Jurkat, Clone E6-1 (cell line): ENCODE measurements around the gene SWT1.

Source experiments
- DNase-seq: peaks from one replicate; pipeline ENCODE4 v3.0.0-alpha.2; 2011; ENCODE audit warnings: low read depth, low spot score
- H3K4me3 ChIP-seq: 2 replicates; pipeline ENCODE4 v1.5.1; 2011; ENCODE audit warnings: mild to moderate bottlenecking, low read length, control low read depth, moderate library complexity

SWT1 gene

GRCh38 chr1:185271921-185272320, 115.0 kb downstream of the SWT1 start:
- DNase-seq: no peak
- H3K4me3 ChIP-seq: no peak overlapping the region

- no peak overlapping the region for H3K4me3 ChIP-seq
- no peak for DNase-seq
Observed at GRCh38 chr1:185279571-185279970, 122.6 kb downstream of the SWT1 start.

- H3K4me3 ChIP-seq: no peak overlapping the region
- no peak for DNase-seq
Observed at GRCh38 chr1:185280589-185280988, 123.6 kb downstream of the SWT1 start.

- no peak overlapping the region for H3K4me3 ChIP-seq
- peak; percentile 59 for DNase-seq
Observed at GRCh38 chr1:185281245-185281644, 124.3 kb downstream of the SWT1 start.

GRCh38 chr1:185284116-185284515, 127.1 kb downstream of the SWT1 start:
- no peak overlapping the region for H3K4me3 ChIP-seq
- DNase-seq: no peak

GRCh38 chr1:185284533-185285276, 127.7 kb downstream of the SWT1 start:
- DNase-seq: no peak

GRCh38 chr1:185287451-185287850, 130.5 kb downstream of the SWT1 start:
- H3K4me3 ChIP-seq: no peak overlapping the region
- DNase-seq: no peak

More at GRCh38 chr1:185284533-185285276, 127.7 kb downstream of the SWT1 start:
- H3K4me3 ChIP-seq: no peak overlapping the region

- no peak overlapping the region for H3K4me3 ChIP-seq
- DNase-seq: no peak
Observed at GRCh38 chr1:185288435-185288834, 131.5 kb downstream of the SWT1 start.

- no peak for DNase-seq
- H3K4me3 ChIP-seq: no peak overlapping the region
Observed at GRCh38 chr1:185289880-185290279, 132.9 kb downstream of the SWT1 start.

- no peak for DNase-seq
- H3K4me3 ChIP-seq: no peak overlapping the region
Observed at GRCh38 chr1:185291159-185291558, 134.2 kb downstream of the SWT1 start.

GRCh38 chr1:185291652-185292051, 134.7 kb downstream of the SWT1 start:
- H3K4me3 ChIP-seq: no peak overlapping the region
- DNase-seq: no peak

GRCh38 chr1:185292237-185292636, 135.3 kb downstream of the SWT1 start:
- no peak overlapping the region for H3K4me3 ChIP-seq
- no peak for DNase-seq

GRCh38 chr1:185293967-185294542, 137.1 kb downstream of the SWT1 start:
- H3K4me3 ChIP-seq: no peak overlapping the region
- DNase-seq: no peak

GRCh38 chr1:185295091-185295490, 138.1 kb downstream of the SWT1 start:
- no peak for DNase-seq
- no peak overlapping the region for H3K4me3 ChIP-seq

- no peak overlapping the region for H3K4me3 ChIP-seq
- DNase-seq: no peak
Observed at GRCh38 chr1:185297982-185298381, 141.0 kb downstream of the SWT1 start.

- DNase-seq: no peak
- no peak overlapping the region for H3K4me3 ChIP-seq
Observed at GRCh38 chr1:185300152-185300551, 143.2 kb downstream of the SWT1 start.

GRCh38 chr1:185305419-185305818, 148.5 kb downstream of the SWT1 start:
- no peak overlapping the region for H3K4me3 ChIP-seq
- no peak for DNase-seq

GRCh38 chr1:185308126-185308525, 151.2 kb downstream of the SWT1 start:
- DNase-seq: no peak
- H3K4me3 ChIP-seq: no peak overlapping the region

GRCh38 chr1:185309566-185309965, 152.6 kb downstream of the SWT1 start:
- H3K4me3 ChIP-seq: no peak overlapping the region
- no peak for DNase-seq

GRCh38 chr1:185311589-185312225, 154.7 kb downstream of the SWT1 start:
- no peak overlapping the region for H3K4me3 ChIP-seq
- no peak for DNase-seq
